ENCODE results near the gene EIPR1.

The EIPR1 gene

DNA sequence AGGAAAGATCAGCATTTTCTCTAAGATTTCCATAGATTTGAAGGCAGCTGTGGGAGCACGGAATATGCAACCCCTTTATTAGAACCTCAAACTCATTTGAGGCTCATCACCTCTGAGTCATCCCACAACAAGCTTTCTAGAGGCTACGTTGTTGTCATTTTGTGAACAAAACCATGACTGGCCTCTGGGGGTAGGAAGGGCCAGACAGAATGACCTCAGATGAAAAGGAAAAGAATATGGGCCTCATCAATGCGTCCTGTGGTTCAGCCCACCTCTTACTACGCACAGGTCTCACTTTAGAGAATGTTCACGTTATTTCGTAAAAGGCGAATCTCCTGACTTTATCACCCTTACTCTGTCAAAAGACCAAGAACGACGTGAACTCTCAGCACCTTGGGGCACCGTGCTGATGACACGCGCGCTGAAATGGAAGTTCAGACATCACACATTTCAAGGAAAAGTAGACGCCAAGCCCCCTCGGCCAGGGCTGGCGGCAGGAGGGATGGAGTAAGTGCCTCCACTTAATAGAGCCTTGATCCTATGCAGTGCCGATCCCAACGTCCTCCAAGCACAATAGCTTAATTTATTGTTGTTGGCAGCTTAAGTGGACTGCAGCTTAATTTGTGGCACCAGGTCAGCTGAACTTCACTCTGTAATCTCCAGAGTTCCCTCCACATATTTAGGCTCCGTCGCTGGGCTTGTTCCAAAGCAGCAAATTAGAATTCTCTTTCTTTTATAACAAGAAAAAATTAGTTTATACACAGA lies 208.3 kb downstream of the EIPR1 start:
- ChIA-PET CTCF (interaction anchor here (2.6 kb wide), 1 partner anchor 9 kb away, joined by 12 read pairs; no protein-coding TSS in a partner anchor), POLR2A (no interaction called here)
- TF ChIP-seq, protein P1, sequence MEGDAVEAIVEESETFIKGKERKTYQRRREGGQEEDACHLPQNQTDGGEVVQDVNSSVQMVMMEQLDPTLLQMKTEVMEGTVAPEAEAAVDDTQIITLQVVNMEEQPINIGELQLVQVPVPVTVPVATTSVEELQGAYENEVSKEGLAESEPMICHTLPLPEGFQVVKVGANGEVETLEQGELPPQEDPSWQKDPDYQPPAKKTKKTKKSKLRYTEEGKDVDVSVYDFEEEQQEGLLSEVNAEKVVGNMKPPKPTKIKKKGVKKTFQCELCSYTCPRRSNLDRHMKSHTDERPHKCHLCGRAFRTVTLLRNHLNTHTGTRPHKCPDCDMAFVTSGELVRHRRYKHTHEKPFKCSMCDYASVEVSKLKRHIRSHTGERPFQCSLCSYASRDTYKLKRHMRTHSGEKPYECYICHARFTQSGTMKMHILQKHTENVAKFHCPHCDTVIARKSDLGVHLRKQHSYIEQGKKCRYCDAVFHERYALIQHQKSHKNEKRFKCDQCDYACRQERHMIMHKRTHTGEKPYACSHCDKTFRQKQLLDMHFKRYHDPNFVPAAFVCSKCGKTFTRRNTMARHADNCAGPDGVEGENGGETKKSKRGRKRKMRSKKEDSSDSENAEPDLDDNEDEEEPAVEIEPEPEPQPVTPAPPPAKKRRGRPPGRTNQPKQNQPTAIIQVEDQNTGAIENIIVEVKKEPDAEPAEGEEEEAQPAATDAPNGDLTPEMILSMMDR (IDR thresholded peaks at IDR 0.05; ENCODE audit: control extremely low read depth, extremely low read depth, low read depth, missing control alignments) = no peak
- no peak for DNase-seq (ENCODE audit: extremely low spot score)

DNA sequence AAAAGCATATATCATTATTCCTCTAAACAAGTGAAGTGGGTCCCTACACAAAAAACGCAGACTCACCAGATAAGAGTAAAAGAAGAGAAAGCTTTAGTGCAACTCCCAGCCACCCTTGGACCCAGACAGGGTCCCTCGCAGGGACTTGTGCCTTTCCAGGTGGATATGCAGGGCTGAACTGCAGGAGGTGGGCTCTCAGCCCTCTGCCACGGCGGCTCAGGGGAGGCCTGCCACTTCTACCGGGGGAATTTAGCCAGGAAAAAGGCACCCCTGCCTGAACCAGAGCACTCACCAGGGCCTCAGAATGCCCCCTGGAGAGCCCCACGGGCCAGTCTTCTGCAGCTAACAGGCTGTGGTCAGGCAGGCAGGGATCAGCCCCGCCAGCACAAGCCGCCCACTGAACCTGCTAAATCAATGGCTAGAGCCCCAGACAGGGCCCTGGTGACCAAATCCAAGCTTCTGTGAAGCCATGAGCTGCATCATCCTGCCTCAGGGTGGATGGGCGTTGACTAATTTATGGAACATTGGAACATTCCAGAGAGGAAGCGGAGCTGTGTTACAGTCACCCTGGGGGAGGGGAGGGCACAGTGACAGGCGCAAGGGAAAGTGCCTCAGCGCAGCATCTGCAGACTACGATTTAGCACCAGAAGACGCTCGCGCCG lies 209.3 kb downstream of the EIPR1 start:
- ChIA-PET POLR2A (no interaction called here), CTCF (interaction anchor here (2.6 kb wide), 1 partner anchor 10 kb away, joined by 12 read pairs; no protein-coding TSS in a partner anchor)
- DNase-seq (ENCODE audit: extremely low spot score) = no peak
- TF ChIP-seq, protein P1 (IDR thresholded peaks at IDR 0.05; ENCODE audit: control extremely low read depth, extremely low read depth, low read depth, missing control alignments) = no peak

DNA sequence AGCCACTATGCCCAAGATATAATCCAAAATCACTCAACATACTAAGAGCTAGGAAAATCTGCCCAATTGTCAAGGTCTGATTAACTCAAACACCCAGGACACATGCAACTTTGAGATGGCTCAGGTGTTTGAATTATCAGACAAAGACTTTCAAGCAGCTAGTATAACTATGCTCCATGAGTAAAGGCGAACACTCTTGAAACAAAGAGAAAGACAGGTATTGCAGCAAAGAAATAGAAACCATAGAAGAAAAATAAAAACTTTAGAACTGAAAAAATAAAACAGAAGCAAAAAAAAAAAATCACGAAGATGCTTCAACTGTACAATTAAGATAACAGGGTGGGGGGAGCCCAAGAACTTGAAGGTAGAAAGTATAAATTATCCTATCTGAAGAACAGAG lies 214.2 kb downstream of the EIPR1 start:
- TF ChIP-seq, protein P1 (IDR thresholded peaks at IDR 0.05; ENCODE audit: control extremely low read depth, extremely low read depth, low read depth, missing control alignments) = no peak
- CTCF ChIA-PET = no interaction called here
- POLR2A ChIA-PET = no interaction called here
- no peak for DNase-seq (ENCODE audit: extremely low spot score)

DNA sequence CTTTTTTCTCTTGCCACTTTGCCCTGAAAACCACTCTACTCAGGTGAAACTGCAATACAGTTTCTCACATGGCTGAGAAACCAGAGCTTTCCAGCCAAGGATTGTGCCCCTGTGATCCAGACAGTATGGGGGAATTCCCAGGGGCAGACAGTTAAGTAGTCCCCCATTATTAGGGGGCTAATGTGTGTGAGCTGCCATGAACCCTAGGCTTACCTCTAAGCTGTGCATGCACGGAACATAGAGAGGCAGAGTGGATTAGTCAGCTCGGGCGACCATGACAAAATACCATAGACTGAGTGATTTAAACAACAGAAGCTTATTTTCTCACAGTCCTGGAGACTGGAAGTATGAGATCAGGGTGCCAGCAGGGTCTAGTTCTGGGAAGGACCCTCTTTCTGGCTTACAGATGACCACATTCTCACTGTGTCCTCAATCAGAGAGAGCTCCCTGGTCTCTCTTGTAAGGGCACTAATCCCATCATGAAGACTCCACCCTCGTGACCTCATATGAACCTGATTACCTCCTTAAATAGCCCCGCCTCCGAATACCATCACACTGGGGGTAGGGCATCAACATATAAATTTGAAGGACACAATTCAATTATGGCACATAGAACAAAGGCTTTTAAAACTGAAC lies 215.1 kb downstream of the EIPR1 start:
- CTCF ChIA-PET = no interaction called here
- POLR2A ChIA-PET = no interaction called here
- TF ChIP-seq, protein P1 (IDR thresholded peaks at IDR 0.05; ENCODE audit: control extremely low read depth, extremely low read depth, low read depth, missing control alignments) = no peak
- DNase-seq (ENCODE audit: extremely low spot score) = no peak

DNA sequence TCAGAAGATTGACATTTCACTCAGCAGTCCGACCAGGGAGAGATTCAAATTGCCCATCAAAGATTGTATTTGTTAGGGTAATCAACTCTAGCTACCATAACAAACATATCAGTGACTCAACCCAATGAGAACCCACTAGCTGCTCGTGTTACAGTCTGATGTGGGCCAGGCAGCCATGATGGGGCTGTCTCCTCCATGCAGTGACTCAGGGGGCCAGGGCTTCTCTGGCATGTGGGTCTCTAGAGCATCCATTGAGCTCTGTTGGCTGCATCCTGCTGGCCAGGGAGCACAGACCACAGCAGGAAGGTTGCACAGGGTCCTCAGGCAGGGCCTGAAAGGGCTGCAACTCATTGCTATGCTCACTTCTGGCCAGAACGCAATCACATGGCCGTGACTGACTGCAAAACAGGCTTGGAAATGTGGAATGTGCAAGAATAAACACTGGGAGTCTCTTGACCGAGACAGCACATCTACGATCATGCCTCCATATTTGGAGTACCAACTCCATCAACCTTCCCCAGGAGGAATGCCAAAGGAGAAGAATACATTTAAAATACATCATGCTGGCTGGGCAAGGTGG lies 216.8 kb downstream of the EIPR1 start:
- CTCF ChIA-PET = interaction anchor here (1.6 kb wide), 1 partner anchor 17 kb away, joined by 4 read pairs; no protein-coding TSS in a partner anchor
- no peak for DNase-seq (ENCODE audit: extremely low spot score)

More for the DNA sequence above, 216.8 kb downstream of the EIPR1 start:
- TF ChIP-seq, protein P1 (IDR thresholded peaks at IDR 0.05; ENCODE audit: control extremely low read depth, extremely low read depth, low read depth, missing control alignments) = no peak
- POLR2A ChIA-PET = no interaction called here
